Muscle of leg (tissue), 16 donors: ENCODE measurements around the gene TDRD12. TPM values are rescaled to one million over a fixed set of nuclear protein-coding genes. Genes with fewer than 3 reads are reported as not detected.

ENCODE experiments used
- DNase-seq: peaks from one replicate; pipeline ENCODE4 v3.0.0; 2013
- H3K27ac ChIP-seq: one replicate; pipeline ENCODE4 v1.5.1; 2013; ENCODE audit warnings: mild to moderate bottlenecking, low read length, control low read depth
- H3K27me3 ChIP-seq: one replicate; pipeline ENCODE4 v1.6.1; 2013; ENCODE audit warnings: low read length; ENCODE audit not compliant: control insufficient read depth, insufficient read depth
- H3K36me3 ChIP-seq: one replicate; pipeline ENCODE4 v1.6.1; 2013; ENCODE audit warnings: low read length; ENCODE audit not compliant: control insufficient read depth, insufficient read depth
- H3K4me1 ChIP-seq: one replicate; pipeline ENCODE4 v1.6.1; 2013; ENCODE audit warnings: low read length; ENCODE audit not compliant: control insufficient read depth, insufficient read depth
- H3K4me3 ChIP-seq: one replicate; pipeline ENCODE4 v1.5.1; 2013; ENCODE audit warnings: low read length, control low read depth
- H3K9me3 ChIP-seq: replicated peaks from 2 replicates; pipeline ENCODE4 v1.6.1; 2013; ENCODE audit warnings: low read depth, low read length; ENCODE audit not compliant: control insufficient read depth
- WGBS: methylation state at CpG from one replicate; pipeline ENCODE4 v1.1.5; 2013; ENCODE audit warnings: missing lambda C conversion rate; ENCODE audit not compliant: insufficient coverage; 5-methylcytosine and 5-hydroxymethylcytosine counted together
- long read RNA-seq, 11 donors: transcript quantifications; one replicate each; lab custom pipeline, GENCODE V29; 2026
- polyA plus RNA-seq, 8 donors: library from polyadenylated mRNA; unstranded; fragments of 120-200 nt; gene quantifications; one replicate each; pipeline versions ENCODE4 v1.2.1 to v1.2.3, GENCODE V29; 2013; ENCODE audit warnings: inconsistent platforms in 1 of 8, low replicate concordance in 1 of 8; ENCODE audit not compliant: insufficient read length in 8 of 8, insufficient read depth in 1 of 8
- total RNA-seq: library from RNA; stranded (reverse); fragments of 120-200 nt; gene quantifications from one replicate; pipeline ENCODE4 v1.2.4, GENCODE V29; 2013

The TDRD12 gene
- 0.22 TPM for total RNA-seq
- polyA plus RNA-seq = under 1 TPM; 0.10 to 0.95 (median 0.26) TPM
- long read RNA-seq, donor 1 = 0 reads
- long read RNA-seq, donor 2 = 0 reads
- long read RNA-seq, donor 3 = 0 reads
- long read RNA-seq, donor 4 = 0 reads
- long read RNA-seq, donor 5 = 0 reads
- long read RNA-seq, donor 6 = 0 reads
- long read RNA-seq, donor 7 = 0 reads
- long read RNA-seq, donor 8 = 0 reads
- long read RNA-seq, donor 9 = 0 reads
- long read RNA-seq, donor 10 = 0 reads
- long read RNA-seq, donor 11 = 0 reads

DNA sequence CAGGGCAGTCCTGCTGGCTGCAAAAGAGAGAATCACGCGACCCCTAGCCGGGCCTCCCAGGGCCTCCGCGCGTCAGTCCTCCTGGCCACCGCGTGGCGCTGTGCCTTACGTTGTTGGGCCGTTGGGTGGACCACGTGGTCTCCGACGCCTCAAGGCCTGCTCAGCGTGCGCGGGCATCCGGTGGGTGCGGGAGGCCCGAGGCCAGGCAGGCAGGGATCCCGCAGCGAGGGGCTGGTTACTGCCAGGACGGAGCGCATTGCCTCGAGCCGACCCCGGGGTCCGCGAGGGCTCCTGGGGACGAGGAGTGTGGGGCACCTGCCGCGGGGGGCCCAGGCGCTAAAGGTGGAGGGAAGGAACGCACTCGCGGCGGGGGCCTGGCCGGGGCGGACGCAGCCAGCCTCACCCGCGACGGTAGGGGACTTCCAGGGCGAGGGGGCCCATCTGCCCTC lies at the start of gene TDRD12:
TSS of gene TDRD12 (plus strand) at position 157 of the 449 bp plus-strand sequence. CDS start 306 bp downstream, outside the sequence.
- Histone ChIP-seq H3K27me3 (no peaks in the 10 kb centered on the region), H3K27ac (no peak within 1 kb of the TSS), H3K4me3 (no peak within 1 kb of the TSS), H3K9me3 (no peaks in the 10 kb centered on the region), H3K4me1 (no peaks in the 10 kb centered on the region), H3K36me3 (peaks cover 4% of the 10 kb centered on the region)
- DNase-seq = no peak
- 91% methylated on average over 39 of the region's 44 CpGs for WGBS

DNA sequence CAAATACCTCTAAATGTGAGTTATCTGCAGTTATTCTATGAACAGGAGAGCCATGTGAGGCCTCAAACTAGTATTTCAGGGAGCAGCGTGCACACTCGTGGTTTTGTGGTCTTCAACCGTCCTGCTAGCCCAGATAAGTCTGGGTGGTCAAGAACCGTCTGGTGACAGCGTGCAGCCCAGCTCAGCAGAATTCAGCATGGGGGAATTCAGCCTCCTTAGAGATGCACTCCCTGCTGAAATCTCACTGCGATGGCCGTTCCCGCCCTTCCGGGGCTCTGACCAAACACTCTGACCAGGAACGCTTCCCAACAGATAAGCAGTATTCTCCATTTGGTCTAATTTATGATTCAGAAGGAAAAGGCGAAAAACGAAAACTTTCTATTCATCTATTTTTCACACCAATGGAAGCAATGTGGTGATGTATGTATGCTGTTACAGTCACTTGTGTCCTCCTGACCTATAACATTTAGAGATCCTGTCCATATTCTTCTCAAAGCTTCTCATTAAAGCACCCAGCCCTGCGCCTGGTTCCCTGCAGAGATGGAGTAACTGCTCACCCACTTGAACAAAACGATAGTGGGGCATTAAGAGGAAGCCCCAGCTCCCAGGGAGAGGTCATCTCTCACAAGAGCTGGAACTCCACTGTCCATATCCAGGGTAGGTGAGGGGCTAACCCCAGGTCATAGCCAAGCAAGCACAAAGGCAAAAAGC lies 47.5 kb upstream of the TDRD12 start:
- Histone ChIP-seq H3K27me3 (peaks cover 18% of the 10 kb centered on the region), H3K36me3 (no peaks in the 10 kb centered on the region), H3K4me3 (no peak overlapping the region), H3K4me1 (peaks cover 27% of the 10 kb centered on the region), H3K9me3 (no peaks in the 10 kb centered on the region), H3K27ac (no peak overlapping the region)
- WGBS = 78% methylated on average over 5 of the region's 14 CpGs
- DNase-seq = no peak

DNA sequence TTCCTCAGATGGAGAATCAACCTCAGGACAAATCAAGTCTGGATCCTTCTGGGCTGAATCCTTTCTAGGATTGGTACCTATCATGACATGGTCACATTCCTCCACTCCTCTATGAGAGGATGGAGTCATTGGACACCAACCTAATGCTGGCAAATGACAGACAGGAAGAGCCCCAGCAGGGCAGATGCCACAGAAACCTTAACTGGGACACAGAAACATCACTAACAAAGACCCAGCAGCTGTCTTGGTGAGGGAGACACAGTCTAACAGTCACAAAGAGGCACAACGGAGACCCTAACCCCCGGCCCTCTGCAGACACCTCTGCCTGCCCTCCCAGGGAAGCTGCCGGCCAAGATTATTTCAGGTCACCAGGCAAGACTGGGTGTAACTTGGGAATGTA lies 46.7 kb upstream of the TDRD12 start:
- H3K4me3 ChIP-seq = no peak overlapping the region
- WGBS = 90% methylated on average over 2 of the region's 3 CpGs
- DNase-seq = no peak

GRCh38 chr19:32673573-32673972 lies 46.0 kb upstream of the TDRD12 start:
- Histone ChIP-seq H3K9me3 (no peaks in the 10 kb centered on the region), H3K4me3 (no peak overlapping the region), H3K27me3 (peaks cover 33% of the 10 kb centered on the region), H3K36me3 (no peaks in the 10 kb centered on the region), H3K27ac (no peak overlapping the region), H3K4me1 (peaks cover 36% of the 10 kb centered on the region)
- DNase-seq = no peak
- 85% methylated on average over 7 of the region's 10 CpGs for WGBS

More for the DNA sequence above, 46.7 kb upstream of the TDRD12 start:
- Histone ChIP-seq H3K9me3 (no peaks in the 10 kb centered on the region), H3K27me3 (peaks cover 26% of the 10 kb centered on the region), H3K27ac (no peak overlapping the region), H3K4me1 (peaks cover 35% of the 10 kb centered on the region), H3K36me3 (no peaks in the 10 kb centered on the region)

GRCh38 chr19:32674153-32674930 lies 45.2 kb upstream of the TDRD12 start:
- H3K27ac ChIP-seq = no peak overlapping the region
- H3K27me3 ChIP-seq = peaks cover 37% of the 10 kb centered on the region
- under 1% methylated on average over 51 of the region's 67 CpGs for WGBS
- no peaks in the 10 kb centered on the region for H3K36me3 ChIP-seq
- H3K4me3 ChIP-seq = peak overlapping the region; percentile 81
- peaks cover 36% of the 10 kb centered on the region for H3K4me1 ChIP-seq
- no peak for DNase-seq
- H3K9me3 ChIP-seq = no peaks in the 10 kb centered on the region

- peak; percentile 99 for DNase-seq
- Histone ChIP-seq H3K4me1 (peaks cover 36% of the 10 kb centered on the region), H3K27me3 (peaks cover 42% of the 10 kb centered on the region), H3K36me3 (no peaks in the 10 kb centered on the region), H3K4me3 (peak within 1 kb of the TSS; percentile 81), H3K9me3 (no peaks in the 10 kb centered on the region), H3K27ac (peak within 1 kb of the TSS; percentile 35)
- WGBS = under 1% methylated on average over 68 of the region's 75 CpGs
Observed at GRCh38 chr19:32674931-32675719, 44.4 kb upstream of the TDRD12 start, which contains the start of gene ANKRD27. ANKRD27 (minus strand) TSS chr19:32675180; CDS start chr19:32659015, 16,165 bp downstream.

DNA sequence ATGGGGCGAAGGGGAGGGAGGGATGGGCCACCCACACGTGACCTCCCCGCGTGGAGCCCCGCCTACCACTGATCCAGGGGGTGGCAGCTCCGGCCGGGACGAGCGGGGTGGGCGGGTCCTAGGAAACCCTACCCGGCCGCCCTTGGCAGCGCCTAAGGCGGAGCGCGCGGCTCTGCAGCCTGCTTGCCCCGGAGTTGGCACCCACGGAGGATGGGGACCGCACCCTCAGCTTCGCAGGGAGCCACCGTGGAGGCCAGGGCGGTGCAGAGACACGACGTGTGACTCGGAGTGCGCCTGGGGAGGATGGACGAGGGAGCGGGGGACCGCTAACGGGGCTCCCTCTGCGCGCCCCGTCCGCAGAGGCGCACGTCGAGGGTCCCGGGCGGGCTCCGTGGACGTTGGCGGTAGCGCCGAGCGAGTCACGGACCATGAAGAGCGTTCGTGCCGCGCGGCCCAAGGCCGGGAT lies 43.8 kb upstream of the TDRD12 start, which contains the start of gene RGS9BP:
TSS of gene RGS9BP (plus strand) at position 129 of the 466 bp plus-strand sequence. CDS start 416 bp downstream, outside the sequence.
- Histone ChIP-seq H3K4me3 (peak within 1 kb of the TSS; percentile 81), H3K4me1 (peaks cover 36% of the 10 kb centered on the region), H3K36me3 (no peaks in the 10 kb centered on the region), H3K27ac (peak within 1 kb of the TSS; percentile 35), H3K27me3 (peaks cover 43% of the 10 kb centered on the region), H3K9me3 (no peaks in the 10 kb centered on the region)
- 2% methylated on average over 53 of the region's 53 CpGs for WGBS
- peak; percentile 73 for DNase-seq

GRCh38 chr19:32676186-32676894 lies 43.2 kb upstream of the TDRD12 start:
- Histone ChIP-seq H3K27me3 (peaks cover 43% of the 10 kb centered on the region), H3K9me3 (no peaks in the 10 kb centered on the region), H3K4me1 (peaks cover 36% of the 10 kb centered on the region), H3K4me3 (no peak overlapping the region), H3K27ac (no peak overlapping the region), H3K36me3 (no peaks in the 10 kb centered on the region)
- no peak for DNase-seq
- WGBS = under 1% methylated on average over 93 of the region's 93 CpGs

DNA sequence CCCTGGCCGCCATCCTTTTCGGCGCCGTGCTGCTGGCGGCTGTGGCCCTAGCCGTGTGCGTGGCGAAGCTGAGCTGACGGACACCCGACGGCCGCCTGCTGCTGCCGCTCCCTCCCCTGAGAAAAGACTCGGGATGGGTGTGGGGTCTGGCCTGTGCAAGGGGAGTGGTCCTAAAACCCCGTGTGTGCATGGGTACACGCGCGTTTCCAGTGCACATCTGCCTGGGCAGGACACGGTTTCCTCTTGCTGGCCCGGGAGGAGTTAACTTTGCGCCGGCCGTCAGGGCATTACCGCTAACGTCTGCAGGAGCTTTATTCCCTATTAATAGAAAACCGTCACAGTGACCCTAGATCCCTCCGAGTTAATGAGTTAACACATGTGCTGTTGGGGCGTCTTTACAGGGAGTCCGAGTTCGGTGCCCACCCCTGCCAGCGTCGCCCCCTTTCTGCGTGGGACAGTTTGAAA lies 42.6 kb upstream of the TDRD12 start:
- no peaks in the 10 kb centered on the region for H3K36me3 ChIP-seq
- WGBS = 2% methylated on average over 18 of the region's 33 CpGs
- peaks cover 47% of the 10 kb centered on the region for H3K27me3 ChIP-seq
- peaks cover 36% of the 10 kb centered on the region for H3K4me1 ChIP-seq
- no peak for DNase-seq
- no peak overlapping the region for H3K27ac ChIP-seq
- no peaks in the 10 kb centered on the region for H3K9me3 ChIP-seq
- H3K4me3 ChIP-seq = no peak overlapping the region
